ENCODE data around the gene COL6A1. TPM values are rescaled to one million over a fixed set of nuclear protein-coding genes. Genes with fewer than 3 reads are reported as not detected.

Gene COL6A1
- total and polyA plus RNA-seq, 12 donors: 71.9 to 388 (median 143) TPM

DNA sequence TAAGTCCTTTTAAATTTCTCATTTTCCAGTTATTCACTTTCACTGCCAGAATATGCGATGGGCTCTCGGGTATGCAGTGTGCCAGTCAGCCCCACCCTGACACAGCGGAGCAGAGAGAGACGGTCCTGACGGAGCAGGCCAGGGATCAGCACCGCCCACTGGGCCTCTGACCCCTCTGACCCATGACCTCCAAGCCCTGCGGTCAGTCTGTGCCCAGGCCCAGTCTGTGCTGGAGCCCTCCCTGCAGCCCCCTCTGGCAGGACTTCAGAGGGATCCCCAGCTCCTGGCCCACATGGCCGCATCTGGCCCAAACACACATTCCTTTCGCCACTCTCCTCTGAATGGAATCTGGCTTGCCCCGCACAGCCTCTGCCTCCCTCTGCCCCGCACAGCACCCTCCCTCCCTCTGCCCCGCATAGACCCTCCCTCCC lies 72.9 kb downstream of the COL6A1 start:
- Histone ChIP-seq H3K4me1 (peaks cover 0 to 41% (median 33%) of the 10 kb centered on the region in 9 donors), H3K27ac (peak overlapping the region in 2 of 10 donors; percentile 12 to 68), H3K4me3 (no peak overlapping the region), H3K36me3 (no peaks in the 10 kb centered on the region), H3K27me3 (peaks cover 0 to 20% (median 0%) of the 10 kb centered on the region in 7 donors), H3K9me3 (no peaks in the 10 kb centered on the region)
- WGBS, 2 donors: 37 to 56% methylated on average over 12 of the region's 12 CpGs
- ATAC-seq (peak in 6 of 8 donors; percentile 1 to 20 (median 11)), DNase-seq (no peak)
- TF ChIP-seq, protein P1, sequence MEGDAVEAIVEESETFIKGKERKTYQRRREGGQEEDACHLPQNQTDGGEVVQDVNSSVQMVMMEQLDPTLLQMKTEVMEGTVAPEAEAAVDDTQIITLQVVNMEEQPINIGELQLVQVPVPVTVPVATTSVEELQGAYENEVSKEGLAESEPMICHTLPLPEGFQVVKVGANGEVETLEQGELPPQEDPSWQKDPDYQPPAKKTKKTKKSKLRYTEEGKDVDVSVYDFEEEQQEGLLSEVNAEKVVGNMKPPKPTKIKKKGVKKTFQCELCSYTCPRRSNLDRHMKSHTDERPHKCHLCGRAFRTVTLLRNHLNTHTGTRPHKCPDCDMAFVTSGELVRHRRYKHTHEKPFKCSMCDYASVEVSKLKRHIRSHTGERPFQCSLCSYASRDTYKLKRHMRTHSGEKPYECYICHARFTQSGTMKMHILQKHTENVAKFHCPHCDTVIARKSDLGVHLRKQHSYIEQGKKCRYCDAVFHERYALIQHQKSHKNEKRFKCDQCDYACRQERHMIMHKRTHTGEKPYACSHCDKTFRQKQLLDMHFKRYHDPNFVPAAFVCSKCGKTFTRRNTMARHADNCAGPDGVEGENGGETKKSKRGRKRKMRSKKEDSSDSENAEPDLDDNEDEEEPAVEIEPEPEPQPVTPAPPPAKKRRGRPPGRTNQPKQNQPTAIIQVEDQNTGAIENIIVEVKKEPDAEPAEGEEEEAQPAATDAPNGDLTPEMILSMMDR (IDR thresholded peaks at IDR 0.05): no peak
- intact Hi-C loops (cut with DNase I): no loop called here

Other genes starting within 250 kb of the COL6A1 start
- gene COL6A2, start 116.3 kb downstream of the COL6A1 start, total RNA-seq: 100 to 1,000 TPM in 8 of 10 donors, 10 to 100 TPM in 2; 76.6 to 370 (median 119) TPM
- gene COL6A2, start 116.3 kb downstream of the COL6A1 start, polyA plus RNA-seq: 100 to 1,000 TPM; 301 to 363 TPM
- gene FTCD, start 173.8 kb downstream of the COL6A1 start, total RNA-seq: 1 to 10 TPM in 6 of 10 donors, under 1 TPM in 4; 0.38 to 4.4 (median 1.1) TPM
- 1 to 10 TPM in 1 of 2 donors, under 1 TPM in 1; 0.14 to 4.0 TPM for gene FTCD, start 173.8 kb downstream of the COL6A1 start, polyA plus RNA-seq
- 1 to 10 TPM; 4.7 to 9.8 (median 8.2) TPM for gene SPATC1L, start 202.7 kb downstream of the COL6A1 start, total RNA-seq
- gene SPATC1L, start 202.7 kb downstream of the COL6A1 start, polyA plus RNA-seq: 10 to 100 TPM; 12.7 to 14.6 TPM
- 10 to 100 TPM; 30.5 to 74.7 (median 40.7) TPM for gene LSS, start 247.0 kb downstream of the COL6A1 start, total RNA-seq
- 10 to 100 TPM; 22.5 to 44.0 TPM for gene LSS, start 247.0 kb downstream of the COL6A1 start, polyA plus RNA-seq

Data from heart right ventricle (tissue), 16 donors.